ENCODE data around the gene DNAL4.

The DNAL4 gene, protein sequence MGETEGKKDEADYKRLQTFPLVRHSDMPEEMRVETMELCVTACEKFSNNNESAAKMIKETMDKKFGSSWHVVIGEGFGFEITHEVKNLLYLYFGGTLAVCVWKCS

DNA sequence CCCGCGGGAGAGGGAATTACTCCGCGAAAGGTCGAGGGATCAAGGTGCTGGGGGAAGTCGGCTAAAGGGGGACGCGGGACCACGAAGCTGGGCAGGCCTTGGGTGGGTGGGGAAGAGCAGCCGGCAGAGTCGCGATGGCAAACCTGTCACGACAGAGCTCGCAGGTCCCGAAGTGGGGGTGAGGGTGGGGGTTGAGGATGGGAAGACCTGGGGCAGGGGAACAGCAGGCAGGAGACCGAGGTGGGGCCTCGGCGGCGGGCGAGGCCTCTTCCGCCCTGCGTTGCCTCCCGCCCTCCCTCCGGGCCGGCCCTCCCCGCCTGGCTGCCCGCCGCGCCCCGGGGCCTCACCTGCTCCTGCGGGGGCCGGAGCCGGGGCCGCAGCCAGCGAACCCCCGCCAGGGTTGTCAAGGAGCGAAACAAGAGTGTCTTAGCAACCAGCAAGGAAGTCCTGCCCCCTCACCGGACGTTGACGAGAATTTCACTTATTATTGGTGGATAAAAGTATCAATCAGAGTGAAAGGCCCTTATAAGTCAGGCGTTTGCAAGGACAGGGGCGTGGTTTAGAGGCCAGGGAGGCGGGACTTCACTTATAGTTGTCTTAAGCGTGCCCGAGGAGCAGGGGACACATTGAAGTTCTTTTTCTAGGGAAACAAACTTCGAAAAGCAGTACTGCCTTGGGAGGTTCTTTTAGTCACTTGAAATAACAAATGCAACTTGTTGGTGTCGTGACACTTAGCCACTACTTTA is at the start of gene DNAL4:
DNAL4 (minus strand) TSS at position 423 of the 746 bp plus-strand sequence. CDS start 11,412 bp downstream, outside the sequence.
- DNase-seq: peak; percentile 88

DNA sequence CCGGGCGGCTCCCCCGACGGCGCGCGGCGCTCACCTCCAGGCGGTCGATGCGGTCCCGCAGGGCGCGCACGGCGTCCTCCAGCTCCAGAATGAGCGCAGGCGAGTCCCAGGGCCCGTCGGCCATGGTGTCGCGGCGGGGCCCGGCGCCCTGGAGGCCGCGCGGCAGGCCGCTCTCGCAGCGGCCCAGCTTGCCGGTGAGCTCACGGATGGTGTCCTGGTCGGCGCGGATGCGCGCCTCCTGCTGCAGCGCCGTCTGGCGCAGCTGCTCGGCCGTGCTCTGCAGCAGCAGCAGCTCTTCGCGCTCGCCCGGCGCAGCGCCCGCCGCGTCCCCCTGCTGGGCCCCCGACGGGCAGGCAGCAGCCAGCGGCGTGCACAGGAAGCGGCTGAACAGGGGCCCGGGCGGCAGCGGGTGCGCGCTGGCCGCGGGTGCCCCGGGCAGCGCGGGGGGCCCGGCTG is 49.3 kb upstream of the DNAL4 start:
- peak; percentile 43 for DNase-seq

DNA sequence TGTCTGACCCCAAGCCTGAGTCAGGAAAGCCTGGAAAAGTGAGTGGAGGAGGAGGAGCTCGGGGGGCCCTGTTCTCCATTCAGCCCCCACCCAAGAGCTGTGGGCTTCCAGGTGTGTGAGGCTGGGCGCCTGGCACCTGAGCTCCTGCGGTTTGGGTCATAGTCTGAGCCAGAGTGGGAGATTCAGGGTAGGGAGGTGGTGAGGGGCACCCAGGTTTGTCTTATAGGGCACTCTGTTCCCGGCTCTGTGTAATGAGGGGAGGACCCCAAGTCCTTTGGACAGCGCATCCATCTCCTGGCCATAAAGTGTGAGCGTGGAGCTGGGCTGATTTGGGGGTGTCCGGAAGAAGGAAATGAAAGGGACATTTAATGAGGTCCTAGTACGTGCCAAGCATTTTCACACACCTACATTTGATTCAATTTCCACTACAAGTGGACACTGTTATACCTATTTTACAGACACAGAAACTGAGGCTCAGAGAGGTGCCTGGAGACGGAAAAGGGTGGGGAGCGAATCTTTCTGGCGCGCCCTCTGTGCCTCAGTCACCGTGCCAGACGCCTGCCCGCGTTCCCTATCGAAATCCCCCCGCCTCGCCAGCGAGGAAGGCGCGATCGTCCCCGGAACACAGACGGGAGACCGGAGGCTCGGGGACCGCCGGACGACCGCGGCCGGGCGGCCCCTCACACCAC is 48.7 kb upstream of the DNAL4 start:
- no peak for DNase-seq

DNA sequence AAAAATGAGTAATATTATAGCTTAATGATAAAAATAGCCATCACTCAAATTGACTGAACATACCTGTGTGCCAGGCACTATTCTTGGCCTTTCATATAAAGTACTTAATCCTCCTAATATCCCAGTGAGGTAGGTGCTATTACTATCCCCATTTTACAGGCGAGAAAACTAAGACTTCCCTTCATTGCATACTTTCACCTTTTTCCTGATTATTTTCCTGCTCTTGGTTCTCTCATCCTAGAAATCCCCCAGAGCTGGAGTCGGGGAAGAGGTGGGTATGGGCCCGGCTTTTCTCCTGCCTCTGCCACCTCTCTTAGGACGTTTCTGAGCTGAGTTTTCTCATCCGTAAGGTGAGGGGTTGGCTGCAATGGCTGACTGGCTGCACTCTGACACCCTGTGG is 47.7 kb upstream of the DNAL4 start:
- DNase-seq: no peak

DNA sequence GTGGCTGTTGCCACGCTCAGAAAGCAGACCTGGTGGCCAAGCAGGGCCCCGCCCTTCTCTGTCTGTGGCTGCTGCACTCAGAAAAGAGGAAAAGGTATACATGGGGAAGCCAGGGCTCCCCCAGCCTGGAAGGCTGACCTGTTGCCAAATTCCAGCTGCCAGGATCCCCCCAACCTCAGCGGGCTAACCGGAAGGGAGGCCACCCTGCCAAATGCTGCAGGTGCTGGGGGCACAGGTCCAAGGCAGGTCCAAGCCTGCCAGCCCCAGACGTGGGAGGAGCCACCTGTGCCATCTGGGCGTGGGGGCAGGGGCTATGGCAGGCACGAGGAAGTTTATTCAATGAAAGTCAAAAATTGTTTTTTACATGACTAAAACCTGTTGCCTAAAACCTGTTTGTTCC is 47.3 kb upstream of the DNAL4 start:
- no peak for DNase-seq

DNA sequence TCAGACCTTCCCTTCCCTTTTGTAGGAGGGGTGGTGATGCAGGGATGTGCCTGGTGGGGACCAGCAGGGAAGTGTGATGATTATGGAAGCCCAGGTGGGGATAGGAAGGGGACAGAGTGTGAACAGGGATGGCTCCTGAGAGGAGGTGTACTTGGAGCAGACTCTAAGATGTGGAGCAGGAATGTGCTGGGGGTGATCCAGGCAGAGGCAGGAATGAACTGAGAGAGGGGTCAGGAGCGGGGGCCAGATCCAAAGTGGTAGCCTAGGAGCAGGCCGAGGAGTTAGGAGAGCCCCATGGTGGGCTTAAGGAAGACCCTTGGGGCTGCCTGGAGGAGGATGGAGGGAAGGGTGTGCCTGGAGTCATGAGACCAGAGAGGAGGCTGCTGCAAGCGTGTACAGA is 46.2 kb upstream of the DNAL4 start:
- no peak for DNase-seq

DNA sequence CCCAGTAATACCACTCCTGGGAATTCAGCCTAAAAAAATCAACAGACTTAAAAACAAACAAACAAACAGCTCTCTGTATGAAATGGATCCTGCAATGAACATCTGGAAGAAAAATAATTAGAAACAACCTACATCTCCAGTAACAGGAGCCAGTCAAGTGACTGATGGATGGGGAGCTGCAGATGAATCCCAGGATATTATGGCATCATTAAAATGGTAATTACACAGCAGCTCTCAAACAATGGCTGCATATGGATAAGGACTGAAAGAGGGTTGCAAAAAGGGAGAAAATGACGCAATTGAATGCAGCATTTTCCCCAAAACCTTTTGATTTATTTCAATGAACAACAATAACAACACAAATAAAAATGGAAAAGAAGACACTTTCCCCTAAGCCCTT is 45.7 kb upstream of the DNAL4 start:
- DNase-seq: no peak

DNA sequence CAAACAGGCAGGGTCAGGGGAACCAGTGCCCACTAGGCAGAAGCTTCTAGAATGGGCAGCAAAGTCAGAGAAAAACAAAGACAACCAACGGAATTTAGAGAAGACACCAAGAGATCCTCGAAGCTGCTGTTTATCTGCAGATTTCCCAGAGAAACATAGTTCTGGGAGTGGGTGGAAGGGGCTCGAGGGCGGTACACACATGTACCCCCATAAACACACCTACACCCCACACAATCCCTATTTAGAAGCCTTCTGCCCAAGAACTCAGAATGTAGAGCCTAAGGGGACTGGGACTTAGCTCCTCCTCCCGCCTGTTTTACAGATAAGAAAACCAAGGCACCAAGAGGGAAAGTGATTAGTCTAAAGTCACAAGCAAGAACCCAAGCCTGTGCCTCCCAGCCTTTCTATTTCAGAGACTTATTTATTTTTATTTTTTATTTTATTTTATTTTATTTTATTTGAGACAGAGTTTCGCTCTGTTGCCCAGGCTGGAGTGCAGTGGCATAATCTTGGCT is 43.5 kb upstream of the DNAL4 start:
- DNase-seq: no peak

DNA sequence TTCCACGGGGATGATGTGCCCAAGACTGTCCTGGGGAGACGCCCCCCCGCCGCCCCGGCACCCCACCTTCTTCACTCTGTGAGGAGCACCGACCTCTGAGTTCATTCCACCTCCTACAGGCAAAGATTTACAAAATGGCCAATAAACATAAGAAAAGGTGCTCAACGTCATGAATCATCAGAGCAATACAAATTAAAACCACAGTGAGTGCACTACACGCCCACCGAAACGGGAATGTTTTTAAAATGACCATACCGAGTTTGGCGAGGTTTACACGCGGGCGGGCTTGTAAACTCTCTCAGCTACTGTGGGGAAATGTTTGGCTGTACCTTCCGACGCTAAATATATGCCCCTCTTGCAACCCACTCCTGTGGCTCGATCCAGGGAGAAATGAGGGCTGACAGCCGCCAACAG is 42.0 kb upstream of the DNAL4 start:
- no peak for DNase-seq

DNA sequence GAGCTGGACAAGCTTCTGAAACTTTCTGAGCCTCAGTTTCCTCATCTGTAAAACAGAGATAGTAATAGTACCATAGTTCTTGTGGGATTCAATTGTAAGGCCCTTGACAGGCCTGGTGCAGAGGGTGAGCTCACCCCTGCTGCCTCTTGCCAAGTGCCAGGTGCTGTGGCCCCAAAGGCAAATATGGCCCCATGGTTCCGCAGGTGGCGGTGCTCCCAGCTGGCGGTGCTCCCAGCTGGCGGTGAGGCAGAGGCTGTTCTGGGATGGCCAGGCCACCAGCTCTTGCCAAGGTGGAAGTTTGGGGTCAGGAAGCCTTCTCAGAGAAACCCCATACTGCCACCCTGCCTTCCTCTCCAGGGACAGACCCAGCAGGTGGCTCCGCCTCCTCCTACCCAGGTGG is 41.0 kb upstream of the DNAL4 start:
- DNase-seq: no peak

DNA sequence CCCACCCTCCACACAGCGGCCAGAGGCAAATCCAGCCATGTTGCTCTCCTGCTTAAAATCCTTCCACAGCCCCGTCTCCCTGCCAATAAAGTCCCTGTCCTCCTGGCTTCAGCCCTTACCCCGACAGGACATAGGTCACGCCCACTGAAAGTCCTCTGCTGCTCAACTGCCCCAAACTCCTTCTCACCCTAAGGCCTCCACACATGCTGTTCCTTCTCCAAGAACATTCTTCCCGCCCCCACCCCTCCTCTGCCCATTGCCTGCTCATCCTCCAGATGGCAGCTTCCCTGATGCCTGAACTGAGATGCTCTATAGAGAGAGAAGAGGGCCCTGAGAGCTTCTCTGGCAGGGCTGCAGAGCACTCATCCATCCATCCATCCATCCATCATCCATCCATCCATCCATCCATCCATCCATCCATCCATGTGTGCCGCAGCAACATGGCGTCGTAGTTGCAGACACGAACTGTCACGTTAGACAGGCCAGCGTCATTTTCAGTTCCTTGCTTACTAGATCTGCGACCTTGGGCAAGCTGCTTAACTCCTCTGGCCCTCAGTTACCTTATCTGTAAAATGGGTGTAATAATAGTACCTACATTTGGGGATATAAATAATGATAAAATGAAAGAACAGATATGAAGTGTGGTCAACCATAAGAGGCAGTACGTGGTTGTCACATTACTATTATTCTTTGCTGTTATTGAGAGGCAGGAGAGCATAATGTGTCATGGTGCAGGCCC is 40.4 kb upstream of the DNAL4 start:
- no peak for DNase-seq

DNA sequence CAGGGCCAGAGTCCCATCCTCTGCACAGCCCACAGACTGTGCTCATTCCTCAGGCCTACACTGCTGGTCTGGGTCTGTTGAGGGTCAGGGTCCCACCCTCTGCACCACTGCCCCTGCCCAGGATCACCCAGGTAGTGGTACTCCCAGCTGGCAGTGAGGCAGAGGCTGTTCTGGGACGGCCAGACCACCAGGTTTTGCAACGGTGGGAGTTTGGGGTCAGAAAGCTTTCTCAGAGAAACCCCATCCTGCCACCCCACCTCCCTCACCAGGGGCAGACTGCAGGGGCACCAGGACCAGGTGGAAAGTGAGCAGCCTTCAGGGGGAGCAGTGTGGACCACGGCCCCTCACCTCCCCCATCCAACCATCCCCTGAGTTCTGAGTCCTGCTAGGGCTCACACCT is 39.1 kb upstream of the DNAL4 start:
- no peak for DNase-seq

DNA sequence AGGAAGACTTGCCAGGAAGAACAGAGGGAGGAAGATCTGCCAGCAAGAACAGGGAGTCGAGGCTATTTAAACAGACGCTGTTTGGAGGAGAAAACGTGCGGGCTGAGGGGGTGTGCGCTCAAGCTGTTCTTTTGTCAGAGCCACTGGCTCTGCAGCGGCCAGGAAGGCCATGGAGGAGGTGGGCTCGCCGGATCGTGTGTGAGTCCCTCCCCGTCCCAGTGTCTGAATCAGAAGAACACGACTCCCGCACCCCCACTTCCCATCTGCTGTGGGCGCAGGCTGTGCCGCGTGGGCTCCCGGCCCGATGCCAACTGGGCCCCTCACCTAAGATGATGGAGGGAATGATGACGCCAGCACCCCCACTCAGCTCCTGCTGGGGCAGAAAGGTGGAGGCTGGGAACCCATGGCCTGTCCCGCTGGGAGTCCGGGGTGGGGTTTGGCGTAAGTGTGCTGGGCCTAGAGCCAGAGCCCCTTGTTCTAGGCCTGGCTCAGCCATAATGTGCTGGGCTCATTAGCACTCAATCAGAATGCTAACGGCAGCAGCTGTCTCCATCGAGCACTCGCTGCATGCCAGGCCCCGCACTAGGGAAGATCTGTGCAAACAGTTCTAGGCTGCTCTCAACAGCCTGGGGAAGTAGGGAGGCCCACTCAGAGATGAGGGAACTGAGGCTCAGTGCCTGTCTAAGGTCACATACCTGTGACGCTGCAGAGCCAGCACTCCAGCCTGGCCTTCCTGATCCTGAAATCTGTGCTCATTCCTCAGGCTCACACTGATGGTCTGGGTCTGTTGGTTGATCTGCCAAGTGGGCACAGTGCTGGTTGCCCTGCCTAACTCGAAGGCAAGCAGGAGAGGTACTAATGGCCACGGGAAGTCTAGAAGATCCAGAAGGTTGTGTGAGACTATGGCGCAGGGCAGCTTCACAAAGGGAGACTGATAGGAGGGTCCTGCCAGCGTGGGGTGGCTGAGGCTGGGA is 38.3 kb upstream of the DNAL4 start:
- no peak for DNase-seq

DNA sequence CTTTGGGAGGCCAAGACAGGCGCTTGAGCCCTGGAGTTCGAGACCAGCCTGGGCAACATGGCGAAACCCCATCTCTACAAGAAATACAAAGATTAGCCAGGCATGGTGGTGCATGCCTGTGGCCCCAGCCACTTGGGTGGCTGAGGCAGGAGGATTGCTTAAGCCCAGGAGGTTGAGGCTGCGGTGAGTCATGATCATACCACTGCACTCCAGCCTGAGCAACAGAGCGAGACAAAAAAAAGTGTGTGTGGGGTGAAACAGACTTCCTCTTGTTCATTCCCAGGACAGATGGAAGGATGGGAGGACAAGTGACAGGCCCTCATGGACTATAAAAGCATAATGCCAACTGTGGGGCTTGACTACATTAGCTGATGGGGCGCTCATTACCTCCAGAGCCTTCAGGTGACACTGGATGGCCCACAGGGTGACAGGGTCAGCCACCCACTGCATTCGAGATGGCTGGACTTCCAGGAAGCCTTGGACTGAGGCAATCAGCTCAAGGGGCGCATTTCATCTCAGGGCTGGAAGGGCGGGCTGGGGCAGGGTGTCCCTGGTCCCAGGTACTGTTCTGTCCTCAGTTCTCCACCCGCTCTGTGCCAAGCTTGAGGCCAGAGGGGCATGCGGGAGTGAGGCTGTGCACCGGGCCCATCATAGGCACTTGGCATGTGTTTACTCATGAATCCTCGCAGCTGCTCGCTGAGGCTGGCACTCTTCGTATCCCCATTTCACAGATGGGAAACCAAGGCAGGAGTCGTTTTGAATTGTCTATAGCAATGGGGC is 37.4 kb upstream of the DNAL4 start:
- DNase-seq: no peak

DNA sequence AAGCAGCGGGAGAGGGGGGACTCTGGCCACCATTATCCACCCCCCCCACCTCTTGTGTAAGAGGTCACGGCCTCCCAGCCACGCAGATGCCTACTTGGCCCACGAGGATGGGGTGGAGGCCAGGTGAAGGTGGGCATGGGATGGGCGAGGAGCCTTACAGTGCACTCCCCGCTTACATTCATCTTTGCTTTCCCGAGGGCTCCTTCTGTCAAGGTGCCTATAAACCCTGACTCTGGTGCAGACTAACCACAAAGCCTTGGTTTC is 36.8 kb upstream of the DNAL4 start:
- DNase-seq: no peak

DNA sequence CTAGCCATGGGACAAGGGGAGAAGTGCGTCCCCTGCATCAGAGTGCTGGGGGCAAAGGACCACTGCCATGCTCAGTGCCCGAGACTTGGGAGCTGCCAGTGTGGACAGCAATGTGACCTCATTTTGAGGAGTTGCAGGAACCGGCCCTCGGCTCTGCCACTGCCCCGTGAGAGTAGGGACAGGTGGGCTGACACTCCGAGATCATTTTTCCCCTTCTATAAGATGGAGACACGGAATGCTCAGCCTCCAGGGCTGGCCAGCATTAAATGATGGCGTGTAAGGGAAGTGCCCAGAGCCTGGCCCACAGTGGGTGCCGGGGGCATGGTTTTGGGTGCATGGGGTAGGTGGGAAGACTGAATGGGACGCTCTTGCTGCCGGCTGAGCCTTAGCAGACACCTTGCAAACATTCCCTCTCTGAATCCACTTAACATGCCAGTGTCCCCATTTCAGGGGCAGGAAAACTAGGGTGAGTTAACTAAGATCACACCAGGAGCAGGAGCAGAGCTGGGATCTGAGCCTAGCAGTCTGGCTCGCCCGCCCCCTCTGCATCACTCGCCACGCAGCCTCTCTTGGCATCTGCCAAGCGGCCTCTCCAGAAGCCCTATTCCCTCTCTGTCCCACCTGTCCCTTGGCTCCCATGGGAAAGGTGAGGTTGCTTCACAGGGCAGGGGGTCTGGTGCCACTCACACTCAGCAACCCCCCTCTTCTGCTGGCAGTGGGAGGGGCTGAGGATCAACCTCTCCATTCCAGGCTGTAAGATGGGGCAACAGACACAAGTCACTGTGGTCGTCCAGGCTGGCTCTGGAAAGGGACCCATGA is 36.3 kb upstream of the DNAL4 start:
- no peak for DNase-seq

DNA sequence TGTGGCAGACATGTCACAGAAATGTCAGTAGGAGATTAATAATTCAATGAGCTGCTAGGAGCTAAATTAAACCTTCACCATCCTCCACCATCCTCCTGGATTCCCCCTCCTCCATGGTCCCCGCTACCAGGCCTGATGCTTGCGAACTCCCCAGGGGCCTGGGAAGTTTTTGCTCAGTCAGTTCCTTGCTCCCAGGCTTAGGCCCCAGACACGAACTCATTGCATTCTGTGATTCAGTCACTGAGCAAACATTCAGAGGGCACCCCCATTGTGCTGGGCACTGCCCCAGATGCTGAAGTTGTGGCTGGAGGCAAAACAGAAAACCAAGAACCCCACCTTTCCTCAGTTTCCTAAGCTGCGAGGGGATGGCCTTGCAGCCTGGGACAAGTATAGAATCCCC is 35.5 kb upstream of the DNAL4 start:
- DNase-seq: no peak

DNA sequence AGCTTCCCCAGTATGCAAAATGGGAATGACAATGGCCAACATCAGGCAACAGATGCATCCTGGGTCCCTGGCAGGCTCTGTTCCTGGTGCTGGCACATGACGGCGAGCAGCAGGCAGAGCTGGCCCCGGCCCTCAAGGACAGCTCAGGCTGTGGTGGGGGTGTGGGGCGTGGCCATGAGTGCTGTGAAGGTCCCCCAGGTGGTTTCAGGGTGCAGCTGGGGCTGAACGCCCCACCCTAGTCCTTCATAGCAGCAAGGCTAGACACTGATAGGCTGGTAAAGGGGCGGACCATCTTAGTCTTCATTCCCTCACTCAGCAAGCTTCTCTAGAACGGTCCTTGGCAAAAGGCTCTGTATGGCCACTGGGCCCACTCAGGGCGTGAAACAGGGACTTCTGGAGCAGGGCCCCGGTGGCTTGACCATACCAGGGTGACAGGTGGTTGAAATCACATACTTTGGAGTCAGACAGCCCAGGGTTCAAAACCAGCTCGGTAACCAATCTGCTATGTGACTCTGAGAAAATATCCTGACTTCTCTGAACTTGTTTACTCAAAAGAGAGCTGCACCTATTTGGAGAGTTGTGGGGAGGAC is 34.8 kb upstream of the DNAL4 start:
- DNase-seq: no peak

DNA sequence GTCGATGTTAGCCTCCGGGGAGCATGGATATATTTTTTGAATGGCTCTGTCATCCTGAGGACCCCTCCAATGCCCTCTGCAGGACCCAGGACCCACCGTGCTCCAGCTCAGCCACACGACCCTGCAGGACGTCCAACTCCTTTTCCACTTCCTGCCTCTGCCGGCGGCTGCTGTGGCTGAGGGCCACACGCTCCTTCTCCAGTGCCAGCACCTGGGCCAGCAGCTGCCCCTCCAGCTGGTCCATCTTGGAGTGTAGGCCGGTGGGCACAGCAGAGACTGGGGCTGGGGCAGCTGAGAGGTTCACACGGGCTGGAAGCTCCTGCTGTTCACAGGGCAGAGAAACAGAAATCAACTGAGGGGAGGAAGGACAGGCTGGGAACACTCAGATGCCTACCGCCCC is 34.2 kb upstream of the DNAL4 start:
- DNase-seq: no peak

DNA sequence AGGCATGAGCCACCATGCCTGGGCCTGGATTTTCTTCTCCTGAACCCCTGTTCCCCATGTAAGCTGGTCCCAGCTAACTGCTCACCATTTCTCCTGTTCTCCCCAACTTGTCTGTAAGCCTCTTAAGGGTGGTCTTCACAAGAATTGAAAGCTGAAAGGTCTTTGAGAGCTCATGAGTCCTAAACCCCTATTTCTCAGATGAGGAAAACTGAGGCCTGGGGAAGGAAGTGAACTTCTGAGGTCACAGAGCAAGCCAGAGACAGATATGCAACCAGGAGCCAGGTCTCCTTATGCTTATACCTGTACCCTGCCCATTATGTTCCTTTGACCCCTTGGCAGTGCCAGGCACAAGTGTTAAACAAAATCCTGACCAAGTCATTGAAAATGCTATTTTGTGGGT is 33.6 kb upstream of the DNAL4 start:
- DNase-seq: no peak
